GM19452 (cell line): ENCODE data around the gene FBXO41.

Experiments
- ATAC-seq: cut with Tn5 transposase; IDR thresholded peaks from one replicate; pipeline ENCODE4 v1.9.1; 2021; ENCODE audit not compliant: unreplicated experiment

The FBXO41 gene

GRCh38 chr2:73249636-73250035 is 34.6 kb downstream of the FBXO41 start:
- ATAC-seq: no peak

GRCh38 chr2:73246850-73247249 is 37.4 kb downstream of the FBXO41 start:
- ATAC-seq: no peak

- ATAC-seq: no peak
Measured at GRCh38 chr2:73244580-73244979, 39.7 kb downstream of the FBXO41 start.

- no peak for ATAC-seq
Measured at GRCh38 chr2:73243884-73244570, 40.3 kb downstream of the FBXO41 start.

GRCh38 chr2:73239776-73240175 is 44.5 kb downstream of the FBXO41 start:
- no peak for ATAC-seq

- no peak for ATAC-seq
Measured at GRCh38 chr2:73238976-73239375, 45.3 kb downstream of the FBXO41 start.

GRCh38 chr2:73238149-73238548 is 46.1 kb downstream of the FBXO41 start:
- no peak for ATAC-seq

GRCh38 chr2:73237168-73237567 is 47.1 kb downstream of the FBXO41 start:
- no peak for ATAC-seq

- no peak for ATAC-seq
Measured at GRCh38 chr2:73235315-73236028, 48.8 kb downstream of the FBXO41 start.

- peak; percentile 55 for ATAC-seq
Measured at GRCh38 chr2:73233932-73234832, 50.1 kb downstream of the FBXO41 start, which contains the start of gene CCT7. Gene CCT7 (plus strand): TSS chr2:73234308. CDS start chr2:73234379, 71 bp downstream.

GRCh38 chr2:73233154-73233931 is 50.9 kb downstream of the FBXO41 start, which contains the start of gene PRADC1:
Gene PRADC1 (minus strand): TSS chr2:73233239. CDS start chr2:73233160, 79 bp downstream.
- peak; percentile 90 for ATAC-seq

GRCh38 chr2:73232403-73233153 is 51.7 kb downstream of the FBXO41 start:
- peak; percentile 5 for ATAC-seq

GRCh38 chr2:73228631-73229030 is 55.6 kb downstream of the FBXO41 start:
- ATAC-seq: no peak

- ATAC-seq: no peak
Measured at GRCh38 chr2:73227086-73227485, 57.2 kb downstream of the FBXO41 start.

GRCh38 chr2:73225513-73226360 is 58.5 kb downstream of the FBXO41 start:
- ATAC-seq: no peak

- no peak for ATAC-seq
Measured at GRCh38 chr2:73223821-73224220, 60.5 kb downstream of the FBXO41 start.

- ATAC-seq: no peak
Measured at GRCh38 chr2:73218298-73218697, 66.0 kb downstream of the FBXO41 start.

- ATAC-seq: no peak
Measured at GRCh38 chr2:73217826-73218225, 66.5 kb downstream of the FBXO41 start.

GRCh38 chr2:73217160-73217559 is 67.1 kb downstream of the FBXO41 start:
- no peak for ATAC-seq
